GM18858 (cell line): ENCODE measurements around the gene ZBTB34.

Experiments
- ATAC-seq: cut with Tn5 transposase; IDR thresholded peaks from one replicate; pipeline ENCODE4 v1.9.1; 2021; ENCODE audit not compliant: unreplicated experiment

ZBTB34 gene

DNA sequence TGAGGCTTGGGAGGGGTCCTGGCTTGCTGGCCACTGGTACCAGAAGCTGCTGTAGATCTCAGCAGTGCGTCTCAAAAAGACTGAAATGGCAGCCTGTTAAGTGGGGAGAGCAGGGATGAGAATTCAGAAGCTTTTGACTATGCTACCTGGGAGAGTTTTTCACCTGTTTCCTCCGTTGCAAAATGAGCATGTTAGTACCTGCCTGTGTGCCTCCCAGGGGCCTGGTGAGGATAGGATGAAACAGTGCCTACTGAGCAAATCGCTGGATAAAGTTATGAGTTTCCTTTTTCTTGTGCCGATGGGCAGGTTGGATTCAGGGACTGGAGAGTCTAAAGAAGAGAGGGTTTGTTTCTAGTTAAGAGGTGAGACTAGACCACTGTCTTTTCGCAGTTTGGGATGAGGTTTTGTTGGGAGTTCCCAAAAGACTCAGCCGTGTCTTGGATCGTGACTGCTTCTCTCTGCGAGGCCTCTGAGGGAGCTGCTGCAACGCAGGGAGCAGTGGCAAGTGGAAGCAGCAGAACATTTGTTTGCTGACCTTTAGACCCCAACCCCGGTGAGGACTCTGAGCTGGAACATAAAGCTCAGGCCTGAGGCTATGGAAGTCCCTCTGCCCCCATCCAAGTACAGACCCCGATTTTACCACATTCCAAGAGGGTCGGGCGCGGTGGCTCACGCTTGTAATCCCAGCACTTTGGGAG lies 55.6 kb downstream of the ZBTB34 start:
- ATAC-seq = no peak

DNA sequence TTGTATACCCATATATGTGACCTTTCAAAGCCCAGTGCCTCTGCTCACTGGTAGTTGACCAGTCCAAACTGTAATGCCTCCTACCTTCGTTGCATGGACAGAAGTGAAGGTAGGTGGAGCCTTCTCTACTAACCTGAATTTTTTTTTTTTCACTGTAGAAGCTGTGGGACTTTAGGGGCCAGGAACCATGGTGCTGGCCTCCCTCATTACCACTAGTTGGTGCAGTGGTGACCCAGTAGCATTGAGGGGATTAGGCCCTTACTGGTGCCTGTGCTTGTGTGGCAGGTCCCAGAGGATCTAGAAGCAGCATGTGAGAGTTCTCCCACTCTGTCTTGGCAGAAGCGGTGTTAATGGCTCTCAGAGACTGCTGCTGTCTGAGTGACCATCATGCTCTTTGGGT lies 56.5 kb downstream of the ZBTB34 start:
- no peak for ATAC-seq

DNA sequence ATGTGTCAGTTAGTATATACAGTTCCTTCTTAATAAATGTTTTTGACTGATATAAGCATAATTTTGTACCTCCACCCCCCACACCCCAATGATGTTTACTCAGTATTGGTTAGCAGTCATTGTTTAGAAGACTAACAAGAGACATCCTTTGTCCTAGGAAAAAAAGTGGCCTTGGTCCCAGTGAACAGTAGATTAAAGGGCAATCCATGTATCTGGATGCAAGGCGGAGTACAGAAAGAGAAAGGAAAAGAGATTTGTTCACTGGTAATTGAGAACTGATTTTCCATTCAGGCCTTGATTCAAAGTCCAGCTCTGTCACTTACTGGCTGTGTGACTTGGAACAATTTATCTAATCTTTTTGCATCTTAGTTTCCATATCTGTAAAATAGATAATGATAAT lies 58.8 kb downstream of the ZBTB34 start:
- no peak for ATAC-seq

DNA sequence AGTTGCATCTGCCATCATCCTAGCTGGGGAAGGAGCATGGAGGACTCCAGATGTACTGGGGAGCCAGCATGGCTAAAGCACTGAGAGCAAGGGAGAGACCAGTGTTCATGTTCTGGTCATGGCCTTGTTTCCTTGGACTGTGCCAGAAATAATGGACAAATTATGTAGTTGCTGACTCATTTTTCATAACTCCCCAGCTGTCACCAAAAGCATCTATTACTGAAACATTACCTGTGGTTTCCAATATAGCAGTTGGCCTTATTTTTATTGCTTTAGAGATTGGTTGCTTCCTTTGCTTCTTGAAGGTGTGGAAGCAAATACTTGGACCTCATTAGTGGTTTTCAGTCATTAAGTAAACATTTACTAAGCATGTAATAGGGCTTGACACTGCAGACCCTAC lies 65.4 kb downstream of the ZBTB34 start:
- ATAC-seq = no peak

DNA sequence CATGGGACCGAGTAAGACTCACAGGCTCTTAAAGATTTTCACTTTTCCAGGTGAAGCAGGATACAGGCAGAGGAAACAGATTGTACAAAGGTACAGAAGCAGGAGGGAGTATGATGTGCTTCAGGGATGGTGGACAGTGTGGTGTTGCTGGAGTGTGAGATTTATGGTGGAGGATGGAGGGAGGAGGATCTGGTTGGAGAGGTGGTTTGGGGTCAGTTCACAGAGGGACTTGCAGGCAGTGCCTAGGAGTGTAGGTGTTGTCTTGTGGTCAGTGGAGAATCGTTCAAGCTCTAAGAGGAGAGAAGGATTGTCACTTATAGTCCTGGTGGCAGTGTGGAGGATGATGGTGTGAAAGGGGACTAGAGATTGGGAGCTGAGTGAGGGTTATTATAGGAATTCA lies 65.9 kb downstream of the ZBTB34 start:
- no peak for ATAC-seq

DNA sequence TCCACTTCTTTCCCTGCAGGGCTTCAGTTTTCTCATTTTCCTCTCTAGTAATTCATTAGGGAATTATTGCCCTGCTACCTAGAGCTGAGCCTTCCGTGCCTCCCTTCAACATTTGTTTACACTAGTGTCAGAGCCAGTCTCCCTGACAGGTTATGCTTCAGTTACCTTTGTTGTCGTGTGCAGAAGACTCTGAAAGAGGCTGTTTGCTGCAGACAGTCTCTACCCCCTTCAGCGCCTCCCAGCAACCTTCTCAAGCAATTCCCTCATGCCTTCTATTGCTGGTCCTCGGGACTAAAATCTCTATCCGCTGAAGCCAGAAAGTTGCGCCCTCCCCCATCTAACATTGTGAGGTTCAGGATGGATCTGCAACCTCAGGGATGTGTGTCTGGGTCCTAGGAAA lies 67.0 kb downstream of the ZBTB34 start:
- no peak for ATAC-seq

DNA sequence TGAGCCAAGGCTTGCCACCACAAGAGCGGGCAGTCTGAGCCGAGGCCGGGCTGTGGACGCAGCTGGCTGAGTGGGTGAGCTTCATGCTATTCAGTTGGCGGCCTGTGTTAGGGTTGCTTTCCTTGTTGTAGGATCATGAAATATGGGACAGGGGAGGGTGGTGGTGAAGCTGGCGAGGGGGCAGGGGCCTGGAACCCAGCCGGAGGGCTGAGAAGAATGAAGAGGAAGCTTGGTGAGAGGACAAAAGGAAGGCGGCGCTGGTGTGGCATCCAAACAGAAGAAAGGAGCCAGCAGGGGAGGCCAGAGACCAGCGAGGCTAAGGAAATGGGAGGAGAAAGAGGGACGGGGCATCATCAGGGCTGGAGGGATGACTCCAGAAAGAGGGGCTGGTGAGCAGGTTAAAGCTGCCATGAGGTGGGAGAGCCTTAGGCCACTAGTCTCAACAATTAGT lies 72.5 kb downstream of the ZBTB34 start:
- no peak for ATAC-seq

DNA sequence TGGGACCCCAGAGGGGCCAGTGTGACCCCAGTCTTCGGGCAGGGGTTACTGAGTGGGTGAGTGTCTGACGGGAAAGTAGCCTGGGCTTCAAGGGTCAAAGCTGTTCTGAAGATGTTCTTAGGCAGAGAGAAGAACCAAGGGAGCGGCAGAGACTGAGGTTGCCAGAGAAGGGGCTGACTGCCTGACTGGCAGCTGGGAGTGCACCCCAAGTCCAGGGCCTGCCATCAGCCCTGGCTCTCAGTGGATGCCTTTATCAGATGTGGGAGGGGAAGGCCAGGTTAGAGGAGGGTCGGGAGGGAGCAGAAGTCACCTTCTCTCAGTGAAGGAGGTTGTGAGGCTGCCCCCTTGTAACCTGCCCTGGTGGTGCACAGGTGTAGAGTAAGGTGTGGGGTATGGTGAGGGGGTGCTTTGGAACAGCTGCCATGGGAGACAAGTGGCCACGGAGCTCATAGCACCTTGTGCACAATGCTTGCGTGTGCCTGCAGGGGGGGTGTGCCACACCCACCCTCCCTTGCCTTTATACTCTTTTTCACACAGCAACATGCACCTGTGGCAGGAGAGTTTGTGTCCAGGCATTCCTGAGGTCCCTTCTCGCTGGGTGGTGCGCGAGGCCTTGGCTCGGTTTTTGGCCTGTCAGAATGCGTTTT lies 73.0 kb downstream of the ZBTB34 start:
- ATAC-seq = no peak

DNA sequence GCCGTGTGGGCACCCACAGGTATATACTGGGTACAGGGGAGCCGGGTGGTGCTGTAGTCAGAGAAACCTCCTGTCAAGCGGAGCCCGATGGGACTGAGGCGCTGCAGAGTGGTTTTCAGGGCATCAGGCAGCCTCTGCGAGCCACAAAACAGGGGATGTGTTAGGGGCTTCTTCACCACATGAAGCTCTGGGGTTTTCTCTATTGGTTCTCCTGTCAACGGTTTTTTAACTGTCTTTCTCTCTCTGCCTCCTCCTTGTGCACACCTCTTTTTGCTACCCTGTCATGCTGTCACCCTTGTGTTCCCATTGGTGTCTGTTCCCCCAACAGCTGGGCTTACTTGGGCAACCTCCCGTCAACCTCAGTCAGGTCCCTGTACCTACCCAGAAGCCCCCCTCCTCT lies 74.0 kb downstream of the ZBTB34 start:
- ATAC-seq = no peak
